ENCODE data around the gene INSIG2.

Gene INSIG2

DNA sequence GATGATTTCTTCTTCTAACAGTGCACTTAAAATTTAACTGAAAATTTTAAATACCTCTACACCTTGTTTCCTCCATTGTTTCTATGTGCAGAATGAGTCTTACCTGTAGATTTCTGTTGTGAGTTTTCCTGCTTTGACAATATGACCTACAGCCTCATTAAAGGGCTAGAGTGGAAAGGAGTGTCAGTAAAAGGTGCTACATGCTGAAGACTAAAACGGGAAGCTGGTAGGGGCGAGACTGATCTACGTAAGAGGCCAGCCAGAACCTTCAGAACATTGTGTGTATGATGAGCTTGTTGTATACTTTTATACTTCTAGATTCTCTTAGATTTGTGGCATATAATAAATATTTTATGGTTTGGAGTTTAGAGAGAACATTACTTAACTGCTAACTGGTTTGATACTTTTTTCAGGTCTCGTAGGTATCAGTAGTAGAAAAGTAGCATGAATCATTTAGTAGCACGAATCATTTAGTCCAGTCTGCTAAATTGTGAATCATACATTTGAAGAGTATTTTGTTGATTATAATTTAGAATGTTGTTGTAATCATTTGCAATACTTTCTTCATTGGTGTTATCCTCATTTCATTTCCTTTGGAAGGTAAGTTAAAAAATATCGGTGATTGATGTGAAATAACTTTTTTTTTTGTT lies 14.3 kb downstream of the INSIG2 start:
- no peak for DNase-seq

DNA sequence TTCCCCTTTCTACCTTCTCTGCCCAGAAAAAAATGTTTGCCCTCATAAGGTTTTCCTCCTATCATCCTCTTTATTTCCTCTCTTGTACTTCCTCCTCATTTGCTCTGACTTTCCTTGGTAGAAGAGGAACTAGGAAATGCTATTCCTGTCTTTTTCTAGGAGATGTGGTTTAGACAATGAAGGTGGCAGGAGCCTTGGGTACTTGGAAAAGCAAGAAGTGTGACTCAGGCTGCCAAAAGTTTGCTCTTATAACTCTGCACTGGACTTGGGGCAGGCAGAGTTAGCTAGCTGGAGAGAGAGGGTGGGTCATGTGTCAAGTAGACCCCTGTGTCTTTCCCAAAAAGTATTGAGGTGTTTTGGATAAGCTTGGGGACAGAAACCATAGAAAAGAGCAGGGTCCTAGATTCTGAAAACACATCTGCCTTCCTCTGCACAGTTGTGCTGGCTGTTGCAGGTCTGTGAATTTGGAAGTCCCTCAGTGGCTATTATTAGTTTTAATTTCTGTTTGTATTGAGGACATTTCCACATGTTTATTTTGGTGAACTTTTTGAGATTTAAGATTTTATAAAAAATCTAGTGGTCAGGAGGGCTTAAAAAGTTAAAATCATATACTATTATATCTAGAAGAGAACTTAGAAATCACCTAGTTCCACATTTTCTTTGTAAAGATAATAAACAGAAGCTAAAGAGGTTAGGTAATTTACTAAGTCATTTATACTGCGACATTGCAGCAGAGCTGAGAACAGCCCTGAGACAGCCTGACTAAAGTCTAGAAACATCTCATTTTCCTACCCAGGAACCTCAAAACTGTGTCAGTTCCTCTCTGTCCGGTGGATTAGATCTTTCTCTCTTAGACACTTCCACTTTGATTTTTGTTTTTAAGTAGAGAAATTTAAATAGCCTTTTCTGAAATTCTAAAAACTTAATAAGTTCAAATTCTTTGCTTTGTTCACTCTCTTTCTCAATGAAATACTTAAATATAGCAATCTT lies 16.0 kb downstream of the INSIG2 start:
- peak; percentile 24 for DNase-seq

DNA sequence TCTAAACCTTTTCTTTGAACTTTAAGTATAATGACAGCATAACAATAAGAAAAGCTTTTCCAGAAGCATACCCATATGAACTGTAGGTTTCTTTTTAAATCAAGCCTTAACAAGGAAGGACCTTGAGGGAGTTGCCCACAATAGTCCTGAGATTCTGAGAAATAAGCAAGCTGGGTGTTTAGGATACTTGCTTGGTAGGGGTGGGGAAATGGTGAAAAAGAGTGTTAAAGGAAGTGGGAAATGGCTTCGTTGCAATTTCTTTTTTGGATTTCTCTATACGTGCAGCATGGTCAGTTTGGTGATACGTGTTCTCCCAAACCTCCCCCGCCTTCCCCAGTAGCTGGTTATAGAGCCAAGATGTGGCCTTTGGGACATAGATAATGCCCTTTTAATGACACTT lies 17.2 kb downstream of the INSIG2 start:
- no peak for DNase-seq

DNA sequence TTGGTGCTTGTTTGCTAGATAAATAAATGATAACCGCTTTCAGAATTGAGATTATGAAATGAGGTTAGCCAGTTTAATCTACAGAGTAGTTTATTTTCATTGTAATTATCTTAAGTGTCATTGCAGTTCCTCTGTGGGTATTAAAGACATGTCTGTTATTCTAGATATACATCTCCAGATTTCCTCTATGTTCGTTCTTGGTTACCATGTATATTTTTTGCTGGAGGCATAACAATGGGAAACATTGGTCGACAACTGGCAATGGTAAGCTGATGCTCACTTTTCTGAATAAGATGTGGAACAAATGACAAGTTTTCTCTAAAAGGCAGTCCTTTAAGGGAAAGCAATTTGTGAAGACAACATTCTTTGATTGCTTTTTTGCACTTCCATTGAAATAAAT lies 18.7 kb downstream of the INSIG2 start:
- no peak for DNase-seq

DNA sequence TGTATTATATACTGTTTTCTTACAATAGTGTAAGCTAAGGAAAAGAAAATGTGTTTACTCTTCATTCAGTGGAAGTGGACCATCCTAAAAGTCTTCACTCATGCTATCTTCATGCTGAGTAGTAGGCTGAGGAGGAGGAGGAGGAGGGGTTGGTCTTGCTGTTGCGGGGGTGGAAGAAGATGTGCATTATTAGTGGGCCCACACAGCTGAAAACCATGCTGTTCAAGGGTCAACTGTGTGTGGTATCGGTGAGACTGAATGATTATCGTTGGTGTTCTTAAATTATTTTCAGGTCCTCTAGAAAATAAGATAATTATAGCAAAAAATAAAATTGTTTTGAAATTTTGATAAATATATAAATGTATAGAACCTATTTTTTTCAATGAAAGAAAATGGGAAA lies 22.0 kb downstream of the INSIG2 start:
- no peak for DNase-seq

DNA sequence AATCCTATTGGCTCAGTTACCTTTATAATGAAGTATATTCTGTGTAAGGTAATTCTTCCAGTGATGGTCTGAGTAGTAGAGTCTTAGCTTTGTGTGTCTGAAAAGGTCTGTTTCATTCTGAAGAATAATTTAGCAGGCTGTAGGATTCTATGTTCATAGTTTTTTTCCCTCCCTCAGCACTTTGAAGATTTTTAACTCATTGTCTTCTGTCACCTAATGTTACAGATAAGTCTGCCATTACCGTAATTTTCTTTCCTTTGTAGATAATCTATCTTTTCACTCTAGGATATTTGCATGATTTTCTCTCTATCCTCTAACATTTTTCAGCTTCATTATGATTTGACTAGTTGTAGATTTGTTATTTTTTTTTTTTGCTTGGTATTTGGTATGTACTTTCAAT lies 22.7 kb downstream of the INSIG2 start:
- no peak for DNase-seq

DNA sequence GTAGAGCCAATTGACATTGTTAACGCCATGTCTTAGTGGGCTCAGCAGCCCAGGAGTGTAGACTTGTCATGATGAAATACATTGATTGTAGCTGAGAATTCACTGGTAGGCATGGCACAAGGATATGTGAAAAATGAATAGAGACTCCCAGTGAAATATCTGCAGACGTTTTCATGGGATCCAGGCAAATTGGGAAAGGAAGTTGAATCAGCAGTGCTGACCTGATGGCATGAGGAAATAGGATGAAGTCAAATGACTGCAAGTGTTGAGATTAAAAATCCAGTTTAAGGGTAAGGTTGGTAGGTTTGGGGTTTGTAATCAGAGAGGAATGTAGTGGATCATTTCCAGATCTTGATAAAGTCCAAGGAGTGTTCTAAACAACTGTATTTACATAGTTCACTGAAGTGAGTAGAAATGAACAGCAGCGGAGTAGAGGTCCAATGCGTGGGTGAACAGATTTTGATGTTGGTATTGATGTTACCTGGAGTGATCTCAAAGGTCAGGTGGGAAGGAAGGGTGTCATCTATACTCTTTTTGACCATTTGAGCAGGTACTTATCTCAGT lies 24.6 kb downstream of the INSIG2 start:
- no peak for DNase-seq

DNA sequence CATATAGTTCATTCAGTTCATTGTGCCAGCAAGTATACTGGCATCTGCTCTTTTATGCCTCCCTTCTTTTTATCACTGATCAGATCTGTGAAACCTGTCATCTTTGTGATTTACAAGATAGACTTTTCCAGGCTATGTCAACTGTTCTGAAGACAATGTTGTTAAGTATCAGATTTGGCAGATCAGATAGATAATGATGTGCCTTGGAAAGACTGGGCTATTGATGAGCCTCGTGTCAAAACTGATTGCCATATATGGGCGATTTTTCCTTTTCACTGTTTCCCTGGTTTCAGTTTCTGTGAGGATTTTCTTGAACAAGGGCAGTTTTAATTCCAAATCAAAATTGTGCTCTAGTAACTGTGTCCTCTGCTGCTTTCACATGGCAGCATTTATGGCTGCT lies 26.6 kb downstream of the INSIG2 start:
- no peak for DNase-seq

DNA sequence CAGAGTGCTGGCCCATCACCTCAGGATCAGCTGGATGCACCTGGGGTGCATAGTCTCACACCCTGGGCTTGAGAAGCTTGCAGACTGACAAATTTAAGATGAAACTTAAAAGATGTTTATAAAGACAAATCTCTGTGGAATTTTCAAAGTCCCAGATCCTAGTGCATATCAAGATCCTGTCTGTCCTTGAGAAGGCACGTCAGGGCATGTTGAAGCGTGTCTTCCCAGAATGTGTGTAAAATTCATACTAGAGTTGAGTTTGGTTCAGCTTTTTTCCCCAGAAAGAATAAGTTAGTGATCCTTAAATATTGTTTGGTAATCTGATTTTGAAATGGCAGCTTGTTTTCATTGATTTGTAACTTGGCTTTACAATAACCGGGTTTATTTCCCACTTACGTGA lies 27.5 kb downstream of the INSIG2 start:
- no peak for DNase-seq

DNA sequence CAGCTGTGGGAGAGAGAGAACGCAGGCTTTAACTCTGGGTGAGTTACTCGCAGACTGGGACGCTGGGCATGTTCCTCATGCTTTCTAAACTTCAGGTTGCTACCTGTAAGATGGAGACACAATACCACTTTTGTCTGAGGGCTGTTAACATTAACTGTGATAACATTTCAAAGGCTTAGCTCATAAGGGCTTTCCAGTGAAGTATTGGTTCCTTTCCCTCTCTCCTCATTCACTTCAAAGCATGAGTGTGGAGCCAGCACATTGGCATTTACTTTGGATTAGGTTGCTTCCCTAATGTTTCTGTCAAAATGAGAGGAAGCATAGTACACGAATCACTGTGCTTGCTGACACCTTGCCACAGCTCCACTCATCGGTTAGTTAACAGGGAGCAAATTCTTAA lies 30.2 kb downstream of the INSIG2 start:
- no peak for DNase-seq

DNA sequence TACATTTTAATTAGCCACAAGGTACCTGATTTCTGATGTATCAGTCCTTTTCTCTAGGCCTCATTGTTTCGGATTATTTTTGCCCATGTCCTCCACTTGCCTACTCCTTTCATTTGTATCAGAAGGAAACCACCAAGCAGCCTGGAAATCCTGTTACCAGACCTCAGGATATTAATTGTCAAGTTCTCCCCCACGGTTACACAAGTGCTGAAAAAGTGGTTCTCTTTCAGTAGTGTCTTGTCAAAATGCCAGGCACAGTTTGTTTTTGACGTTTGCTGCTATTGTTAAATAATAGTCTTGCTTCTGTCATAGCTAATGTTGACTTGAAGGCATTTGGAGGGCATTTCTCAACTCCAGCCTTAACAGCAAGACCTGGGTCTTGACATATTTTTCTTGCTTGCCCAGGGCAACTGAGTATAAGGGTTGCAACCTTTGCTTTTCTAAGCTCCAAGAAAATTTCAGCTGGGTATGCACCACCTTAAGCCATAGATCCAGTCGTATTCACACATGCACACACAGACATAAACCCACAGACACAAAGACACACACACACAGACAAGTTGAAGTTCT lies 31.0 kb downstream of the INSIG2 start:
- DNase-seq, result no peak

DNA sequence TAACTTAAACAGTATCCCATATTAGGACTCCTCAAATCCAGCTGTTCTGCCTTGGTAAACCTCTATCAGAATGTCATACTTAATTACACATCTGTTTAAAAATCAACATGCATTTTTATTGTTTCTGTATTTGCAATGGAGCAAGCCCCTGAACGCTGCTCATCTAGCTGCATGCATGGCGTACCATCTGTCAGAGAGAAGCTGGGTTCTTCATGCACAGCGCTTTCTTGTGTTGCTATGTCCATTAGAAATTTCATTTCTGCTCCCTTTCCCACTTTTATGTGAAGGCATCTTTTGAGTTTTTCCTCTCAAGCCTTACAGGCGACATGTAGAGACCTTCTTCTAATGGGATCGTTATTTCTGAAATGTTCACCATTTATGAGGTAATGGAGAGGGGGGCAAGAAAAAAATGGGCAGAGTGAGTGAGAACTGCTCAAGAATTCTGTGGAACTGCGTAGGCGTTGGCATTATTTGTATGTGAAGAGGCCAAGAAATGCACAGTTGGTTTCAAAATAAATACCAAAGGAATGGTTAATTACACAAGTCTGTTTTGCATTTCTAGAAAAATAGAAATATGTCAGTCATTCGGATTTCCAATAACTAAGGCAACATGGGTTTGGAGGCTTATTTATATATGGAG lies 31.6 kb downstream of the INSIG2 start:
- DNase-seq, result no peak

DNA sequence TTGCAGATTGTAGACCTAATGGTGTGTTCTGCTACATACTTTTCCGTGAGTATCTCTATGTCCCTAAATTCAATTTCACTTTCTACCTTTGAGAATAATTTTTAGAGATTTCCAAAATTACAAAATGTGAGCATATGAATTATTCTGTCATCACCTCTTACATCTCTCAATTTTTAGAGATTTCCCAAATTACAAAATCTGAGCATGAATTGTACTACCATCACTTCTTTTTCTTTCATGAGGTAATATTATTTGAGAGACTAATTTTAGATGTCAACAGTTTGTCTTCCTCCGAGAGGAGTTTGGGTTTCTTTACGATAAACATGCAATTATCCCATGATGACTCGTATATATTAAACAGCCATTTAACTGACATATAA lies 32.1 kb downstream of the INSIG2 start:
- no peak for DNase-seq

DNA sequence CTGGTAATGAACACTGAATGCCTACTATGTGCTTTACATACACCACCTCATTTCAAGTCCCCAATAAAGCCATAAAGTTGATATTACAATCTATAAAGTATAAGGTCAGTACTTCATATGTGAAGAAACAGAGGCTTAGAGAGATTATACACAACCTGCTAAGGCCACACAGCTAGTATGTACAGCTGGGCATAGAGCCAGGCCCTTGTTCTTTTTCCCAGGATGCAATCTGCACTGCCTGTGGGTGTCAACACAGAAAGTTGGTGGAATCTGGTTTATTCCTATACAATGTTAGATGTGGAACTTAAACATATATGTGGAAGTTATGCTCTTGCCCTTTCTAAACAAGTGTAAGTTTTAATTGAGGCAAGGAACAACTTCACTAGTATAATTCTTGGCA lies 32.8 kb downstream of the INSIG2 start:
- no peak for DNase-seq

DNA sequence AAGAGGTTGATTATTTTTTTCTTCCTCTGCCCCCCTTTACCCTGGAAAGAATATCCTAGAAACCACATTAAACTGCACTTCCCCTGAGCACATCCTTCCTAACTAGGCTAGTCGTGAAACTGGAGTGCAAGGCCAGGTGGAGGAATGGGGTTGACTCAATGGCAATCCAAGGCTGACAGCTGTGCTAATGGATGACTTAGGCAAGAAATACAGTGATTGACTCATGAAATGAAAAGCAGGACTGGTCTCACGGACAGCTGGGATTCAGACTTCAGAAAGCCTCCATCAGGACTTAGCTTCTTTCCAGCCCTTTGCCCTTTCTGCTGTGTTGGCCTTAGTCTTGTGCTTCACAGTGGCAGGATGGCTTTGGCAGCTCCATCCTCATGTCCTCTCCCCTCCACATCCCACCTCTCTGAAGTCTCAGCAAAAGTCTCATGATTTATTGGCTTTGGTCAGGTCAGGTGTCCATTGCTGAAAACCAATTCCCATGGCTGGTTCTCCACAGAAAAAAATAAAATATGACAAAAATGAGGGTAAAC lies 33.8 kb downstream of the INSIG2 start:
- DNase-seq, result no peak

DNA sequence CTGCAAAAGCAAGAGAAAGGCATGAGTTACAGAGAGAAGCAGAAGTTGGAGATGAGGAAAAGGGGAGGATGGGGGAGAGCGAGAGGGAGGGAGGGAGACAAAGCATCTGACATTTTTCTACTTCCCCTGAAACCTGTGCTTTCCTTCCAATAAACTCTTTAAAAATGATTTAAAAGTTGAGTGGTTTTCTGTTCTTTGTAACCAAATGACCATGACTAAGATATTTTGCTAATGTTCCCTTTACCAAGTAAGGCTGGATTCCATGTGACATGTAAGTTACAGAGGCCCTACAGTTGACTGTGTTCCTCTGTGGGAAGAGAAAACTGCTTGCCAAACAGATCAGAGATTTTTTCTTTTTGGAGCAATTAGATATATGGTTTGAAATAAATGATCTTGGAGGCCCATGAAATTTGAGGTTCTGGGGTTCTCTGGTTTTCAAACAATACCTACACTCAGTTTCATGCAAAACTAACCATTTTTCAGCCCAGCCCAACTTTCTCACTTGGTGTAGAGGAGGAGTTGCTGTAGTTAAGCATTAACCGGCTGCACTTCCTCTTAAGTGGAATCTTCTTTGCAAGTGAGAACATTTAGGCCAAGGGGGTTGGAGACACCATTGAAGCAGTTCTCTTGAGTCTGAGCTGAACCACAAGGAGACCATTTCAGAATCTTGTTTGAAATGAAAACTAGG lies 34.5 kb downstream of the INSIG2 start:
- DNase-seq, result peak; percentile 14

DNA sequence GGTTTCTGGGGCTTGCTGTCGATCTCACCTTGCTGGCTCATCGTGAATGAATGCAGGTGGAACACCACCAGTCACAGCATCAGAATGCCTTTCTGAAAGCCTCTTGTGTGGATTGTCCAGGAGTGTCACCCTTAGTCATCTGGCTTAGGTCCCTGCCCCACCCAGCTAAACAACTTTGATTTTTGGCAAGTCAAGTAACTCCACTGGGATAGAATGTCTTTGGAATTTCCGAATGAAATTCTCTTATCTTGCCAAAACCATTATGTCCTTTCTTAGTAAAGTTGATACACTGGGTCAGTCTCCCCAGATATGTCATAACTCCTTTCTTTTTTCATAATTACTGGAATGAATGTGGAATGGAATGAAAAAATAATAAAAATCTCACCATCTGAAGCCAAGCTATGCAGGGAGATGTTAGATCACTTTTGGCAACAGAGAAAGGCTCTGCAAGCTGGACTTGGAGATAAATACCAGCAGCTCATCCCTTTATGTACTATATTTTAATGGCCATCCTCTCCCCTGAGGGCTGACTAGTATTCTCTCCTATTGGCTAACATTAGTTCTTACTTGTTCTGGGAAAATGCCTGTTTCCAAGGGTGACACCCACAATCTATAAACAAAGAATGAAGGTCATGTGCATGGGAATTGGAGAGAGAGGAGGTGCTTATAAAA lies 35.4 kb downstream of the INSIG2 start:
- DNase-seq, result no peak

DNA sequence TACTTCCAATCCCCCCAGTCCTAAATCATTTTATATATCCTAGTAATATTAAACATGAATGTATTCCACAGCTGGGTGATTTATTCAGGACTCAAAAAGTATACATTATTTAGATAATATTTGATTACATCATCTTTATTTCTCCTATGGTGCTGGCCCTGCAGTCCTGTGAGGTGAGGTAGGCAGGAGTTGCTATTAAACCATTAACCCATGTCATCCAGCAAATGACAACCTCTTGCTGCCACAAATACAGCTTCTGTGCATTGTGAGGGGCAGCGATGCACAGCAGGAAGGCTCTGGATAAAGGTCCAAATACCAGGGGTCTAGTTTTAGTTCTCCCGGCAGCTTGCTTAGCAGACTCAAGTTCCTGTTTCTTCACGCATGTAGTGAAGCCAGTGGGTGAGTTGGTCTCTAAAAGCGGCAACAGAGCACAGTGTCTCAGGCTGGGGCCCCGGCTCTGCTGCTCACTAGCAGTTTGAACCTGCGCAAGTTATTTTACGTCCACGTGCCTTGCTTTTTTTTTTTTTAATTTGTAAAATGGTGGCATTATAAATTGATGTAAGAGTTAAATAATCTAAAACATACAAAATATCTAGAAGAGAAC lies 36.1 kb downstream of the INSIG2 start:
- peak; percentile 27 for DNase-seq

DNA sequence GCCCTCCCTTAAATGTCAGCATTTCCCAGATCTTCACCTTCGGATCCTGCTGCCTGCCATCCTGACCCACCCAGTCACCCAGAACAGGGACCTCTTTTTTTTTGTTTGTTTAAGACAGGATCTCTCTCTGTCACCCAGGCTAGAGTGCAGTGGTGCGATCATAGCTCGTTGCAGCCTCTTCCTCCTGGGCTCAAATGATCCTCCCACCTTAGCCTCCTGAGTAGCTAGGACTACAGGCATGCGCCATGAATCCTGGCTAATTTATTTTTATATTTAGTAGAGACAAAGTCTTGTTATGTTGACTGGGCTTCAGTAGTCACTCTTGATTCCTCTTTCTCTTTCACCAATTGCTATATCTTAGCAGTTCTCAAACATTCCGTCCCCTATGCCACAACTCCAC lies 39.0 kb downstream of the INSIG2 start:
- no peak for DNase-seq

DNA sequence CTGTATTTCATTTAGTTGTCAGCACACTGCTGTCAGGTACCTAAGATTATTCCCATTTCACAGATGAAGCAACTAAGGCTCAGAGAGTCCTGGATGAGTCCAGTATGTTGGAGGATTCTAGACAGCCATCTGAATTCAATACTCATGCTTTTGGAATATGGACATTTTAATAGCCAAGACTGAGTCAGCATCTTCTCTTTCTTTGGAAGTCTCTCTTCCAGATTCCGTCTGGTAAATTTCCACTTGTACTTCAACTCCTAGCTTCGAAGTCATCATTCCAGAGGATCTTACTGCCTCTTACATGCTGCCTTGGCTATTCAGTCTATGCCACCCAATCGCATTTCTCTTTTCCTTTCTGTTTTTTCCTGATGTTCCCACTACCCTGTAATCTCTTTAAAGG lies 40.6 kb downstream of the INSIG2 start:
- DNase-seq, result no peak

DNA sequence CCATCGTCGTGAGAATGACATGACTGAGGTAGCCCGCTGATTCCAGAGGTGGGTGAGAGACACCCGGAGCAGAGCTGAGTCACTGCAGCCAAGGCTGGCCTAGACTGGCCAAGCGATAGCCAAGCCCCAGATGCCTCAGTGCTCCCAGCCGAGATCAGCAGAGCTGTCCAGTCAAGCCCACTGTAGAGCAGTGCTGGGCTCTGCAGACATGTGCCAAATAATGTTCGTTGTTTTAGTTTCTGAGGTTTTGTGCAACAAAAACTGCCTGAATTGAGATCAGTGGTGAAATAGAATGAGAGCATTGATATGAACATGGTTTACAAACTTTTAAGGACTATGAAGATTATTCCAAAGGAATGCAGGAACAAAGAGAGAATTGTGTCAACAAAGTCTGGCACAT lies 42.1 kb downstream of the INSIG2 start:
- DNase-seq, result no peak
